Measurements from ENCODE around the gene KRT40.

The KRT40 gene

DNA sequence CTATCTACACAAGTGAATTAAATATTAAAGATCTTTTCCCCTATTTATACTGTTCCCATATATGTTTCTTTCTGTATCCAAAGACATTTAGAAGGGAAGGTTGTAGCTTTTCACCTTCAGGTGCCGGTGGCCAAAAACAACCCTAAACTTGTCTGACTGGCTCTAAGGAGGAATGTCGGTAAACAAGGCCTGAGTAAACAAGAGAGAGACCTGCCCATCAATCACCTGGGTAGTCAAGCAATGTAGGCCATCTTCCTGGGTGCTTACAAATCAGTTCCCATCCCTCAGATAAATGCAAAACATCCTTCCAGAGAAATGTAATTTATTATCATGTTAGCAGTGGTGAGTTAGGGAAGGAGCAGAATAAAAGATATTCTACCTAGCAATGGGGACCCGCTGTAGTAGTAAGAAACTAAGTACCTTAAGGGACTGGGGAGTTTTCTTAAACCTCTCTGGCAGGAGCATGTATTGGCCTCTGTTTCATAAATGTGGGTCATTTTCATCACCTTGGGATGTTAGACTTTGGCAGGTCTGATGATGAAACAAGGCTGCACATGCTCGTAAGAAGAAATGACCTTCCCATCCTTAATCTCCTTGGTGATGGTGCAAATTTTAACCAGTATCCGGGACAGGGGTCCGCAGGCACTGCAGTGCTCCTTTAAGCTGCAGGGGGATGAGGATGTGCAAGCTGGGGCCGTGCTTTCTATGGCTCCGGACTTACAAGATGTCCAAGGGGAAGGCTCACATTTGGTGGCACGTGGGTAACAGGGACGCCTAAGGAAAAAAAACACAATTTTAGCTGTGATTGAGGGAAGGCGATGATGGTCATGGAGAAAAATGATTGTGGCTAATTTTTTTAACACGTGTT, 25.8 kb downstream of the KRT40 start:
- no peak for DNase-seq (ENCODE audit: low read depth, low spot score)
- no peak overlapping the region for H3K4me3 ChIP-seq (ENCODE audit: low read length)

DNA sequence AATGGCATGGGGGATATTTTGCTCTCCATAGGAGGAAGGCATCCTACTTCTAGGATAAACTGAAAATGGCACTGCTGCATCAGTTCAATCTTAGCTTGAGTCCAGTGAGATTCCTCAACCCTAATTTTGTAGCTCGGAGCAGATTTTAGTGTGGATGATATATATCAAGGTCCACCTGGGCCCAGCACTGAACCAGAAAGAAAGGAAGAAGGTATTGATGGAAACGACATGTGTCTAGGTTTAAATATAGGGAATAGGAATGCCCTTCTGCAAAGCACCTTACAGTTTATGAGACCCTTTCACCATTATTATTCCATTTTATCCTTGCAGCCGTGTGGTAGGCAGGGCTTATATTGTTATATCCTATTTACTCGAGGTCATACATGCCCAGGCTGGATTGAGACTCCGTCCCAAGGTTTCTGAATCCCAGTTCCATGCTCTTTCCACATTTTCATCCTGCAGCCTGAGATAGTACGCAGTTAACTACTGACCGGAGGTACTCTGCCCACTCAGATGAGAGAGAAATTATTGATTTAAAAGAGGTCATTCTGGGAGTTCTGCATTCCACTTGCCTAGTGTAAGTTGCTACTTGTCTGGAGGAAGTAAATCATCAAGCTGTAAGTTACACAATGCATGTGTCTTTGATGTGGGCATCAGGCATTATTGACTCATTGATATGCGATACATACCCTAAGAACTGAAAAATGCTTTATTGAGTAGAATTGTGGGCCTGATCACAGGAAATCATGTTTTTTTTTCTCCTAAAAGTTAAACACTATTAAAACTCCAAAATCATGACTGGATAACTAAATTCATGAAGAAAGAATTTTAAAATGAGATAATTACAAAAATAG, 27.5 kb downstream of the KRT40 start:
- no peak overlapping the region for H3K4me3 ChIP-seq (ENCODE audit: low read length)
- DNase-seq (ENCODE audit: low read depth, low spot score) = no peak

DNA sequence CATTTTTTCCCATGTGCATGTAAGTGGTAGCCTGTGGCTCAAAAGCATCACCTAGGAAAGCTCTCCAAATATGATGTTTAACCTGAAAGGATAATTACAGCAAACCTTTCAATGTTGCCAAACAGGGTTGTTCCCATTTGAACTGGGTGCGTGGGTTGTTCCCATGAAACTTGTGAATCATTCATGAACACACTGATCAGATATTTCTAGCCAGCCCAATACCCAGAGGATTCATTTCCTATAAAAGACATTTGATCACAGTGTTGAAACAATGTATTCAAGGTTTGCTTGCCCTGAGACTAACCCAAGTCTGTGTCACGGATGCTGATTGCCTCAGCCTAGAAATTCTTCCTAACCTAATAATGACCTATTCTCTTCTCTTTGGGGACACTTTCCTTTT, 30.2 kb downstream of the KRT40 start:
- DNase-seq (ENCODE audit: low read depth, low spot score) = no peak
- H3K4me3 ChIP-seq (ENCODE audit: low read length) = no peak overlapping the region

GRCh38 chr17:40952661-40953060, 31.5 kb downstream of the KRT40 start:
- no peak overlapping the region for H3K4me3 ChIP-seq (ENCODE audit: low read length)
- DNase-seq (ENCODE audit: low read depth, low spot score) = no peak

DNA sequence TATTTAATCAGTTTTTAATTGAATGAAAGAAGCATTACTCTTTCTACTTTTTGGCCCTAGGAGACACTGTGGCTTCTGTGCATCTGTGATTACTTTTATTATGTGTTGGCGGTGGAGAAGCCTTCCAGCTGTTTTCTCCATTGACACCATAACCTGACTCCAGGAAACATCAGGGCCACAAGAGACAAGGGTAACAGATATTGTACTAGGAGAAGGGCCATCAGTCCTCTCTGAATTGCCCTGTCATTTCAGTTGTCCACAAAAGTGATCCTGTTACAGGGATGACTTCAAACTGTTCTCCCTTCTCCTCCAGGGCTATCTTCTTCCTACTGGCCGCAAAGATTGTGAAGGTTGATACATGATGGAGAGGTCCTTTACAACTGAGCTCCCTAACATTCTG, 32.0 kb downstream of the KRT40 start:
- H3K4me3 ChIP-seq (ENCODE audit: low read length) = no peak overlapping the region
- DNase-seq (ENCODE audit: low read depth, low spot score) = no peak

DNA sequence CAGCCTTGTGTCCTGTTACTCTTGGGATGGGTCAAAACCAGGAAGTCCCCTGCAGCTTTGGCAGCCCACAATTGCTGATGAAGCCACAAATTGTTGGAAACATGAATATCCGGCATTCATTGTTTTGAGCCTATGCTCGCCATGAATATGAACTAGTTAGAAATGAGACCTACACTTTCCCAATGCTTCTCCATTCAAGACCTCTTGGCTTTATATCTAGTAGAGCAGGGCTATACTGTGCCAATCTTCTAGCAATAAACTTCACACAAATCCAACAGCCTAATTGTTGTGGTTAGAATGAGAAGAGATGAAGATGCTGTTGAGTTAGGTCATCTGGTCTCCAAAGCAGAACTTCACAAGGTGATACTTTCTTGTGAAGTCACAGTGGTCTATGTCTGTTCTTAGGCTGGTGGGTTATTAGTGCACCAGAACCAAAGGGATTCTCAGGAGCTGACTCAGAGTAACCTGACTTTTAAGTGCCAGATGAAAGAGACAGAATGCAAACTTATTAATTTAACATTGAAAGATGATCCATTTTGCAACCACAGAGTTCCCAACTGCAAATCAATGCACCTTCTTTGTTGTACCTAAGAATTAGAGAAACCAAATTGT, 33.0 kb downstream of the KRT40 start:
- H3K4me3 ChIP-seq (ENCODE audit: low read length) = no peak overlapping the region
- DNase-seq (ENCODE audit: low read depth, low spot score) = no peak

GRCh38 chr17:40950176-40950575, 34.0 kb downstream of the KRT40 start:
- no peak for DNase-seq (ENCODE audit: low read depth, low spot score)
- H3K4me3 ChIP-seq (ENCODE audit: low read length) = no peak overlapping the region

- H3K4me3 ChIP-seq (ENCODE audit: low read length) = no peak overlapping the region
- DNase-seq (ENCODE audit: low read depth, low spot score) = no peak
These were observed 34.7 kb downstream of the KRT40 start for GRCh38 chr17:40949418-40949817.

DNA sequence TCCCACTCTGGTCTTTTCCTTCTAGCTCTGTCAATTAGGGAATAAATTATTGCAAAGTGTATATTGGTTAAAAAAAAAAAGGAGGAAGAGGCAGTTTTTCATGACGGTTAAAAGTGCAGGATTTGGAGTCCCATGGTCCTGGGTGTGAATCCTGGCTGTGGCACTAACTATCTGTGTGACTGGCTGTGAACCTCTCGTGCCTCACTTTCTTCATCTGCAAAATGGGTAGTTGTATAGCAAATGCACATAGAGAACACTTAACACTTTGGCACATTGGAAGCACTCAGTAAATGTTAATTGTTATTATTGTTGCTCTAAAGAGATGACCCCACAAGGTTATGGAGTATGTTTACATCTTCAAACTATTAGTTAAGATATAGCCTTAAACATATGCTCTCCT, 36.2 kb downstream of the KRT40 start:
- no peak for DNase-seq (ENCODE audit: low read depth, low spot score)
- no peak overlapping the region for H3K4me3 ChIP-seq (ENCODE audit: low read length)

- no peak for DNase-seq (ENCODE audit: low read depth, low spot score)
- no peak overlapping the region for H3K4me3 ChIP-seq (ENCODE audit: low read length)
These were observed 38.7 kb downstream of the KRT40 start for GRCh38 chr17:40945414-40945813.

DNA sequence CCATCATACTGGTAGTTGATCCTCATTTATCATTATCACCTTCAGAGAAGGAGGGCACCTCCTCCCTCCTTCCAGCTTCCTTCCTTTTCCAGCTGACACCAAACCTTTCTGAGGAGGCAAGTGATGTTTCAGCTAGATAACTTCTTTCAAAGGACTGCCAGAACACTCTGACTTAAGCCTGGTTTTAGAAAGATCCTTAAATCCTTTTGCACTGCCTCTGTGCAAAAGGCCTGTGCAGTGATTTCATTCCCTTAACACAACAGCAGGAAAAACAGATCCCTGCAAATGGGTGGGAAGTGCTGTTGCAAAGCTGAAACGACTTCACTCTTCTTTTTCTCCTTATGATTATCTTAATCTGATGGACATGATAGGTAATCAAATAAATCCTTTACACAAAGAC, 39.6 kb downstream of the KRT40 start:
- no peak for DNase-seq (ENCODE audit: low read depth, low spot score)

GRCh38 chr17:40942553-40942952, 41.6 kb downstream of the KRT40 start:
- DNase-seq (ENCODE audit: low read depth, low spot score) = no peak
- no peak overlapping the region for H3K4me3 ChIP-seq (ENCODE audit: low read length)

More for the DNA sequence above, 39.6 kb downstream of the KRT40 start:
- H3K4me3 ChIP-seq (ENCODE audit: low read length) = no peak overlapping the region

DNA sequence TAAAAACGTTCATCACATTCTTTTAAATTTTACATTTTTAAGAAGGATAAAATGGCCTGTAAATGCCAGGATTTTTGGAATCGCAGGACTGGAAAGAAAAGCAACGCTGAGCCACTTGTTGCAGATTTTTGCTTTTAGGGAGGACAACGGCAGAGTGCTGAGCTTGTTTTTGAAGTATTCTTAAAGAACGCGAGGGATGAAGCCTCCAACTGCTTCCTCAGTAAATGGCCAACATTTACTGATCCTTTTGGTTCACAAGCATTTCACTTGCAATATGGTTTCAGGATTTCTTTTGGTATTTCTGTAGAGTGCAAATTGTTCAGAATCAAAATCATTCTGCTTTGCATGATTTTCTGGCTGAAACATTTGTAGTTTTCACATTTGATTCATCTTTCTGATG, 43.9 kb downstream of the KRT40 start:
- no peak for DNase-seq (ENCODE audit: low read depth, low spot score)
- H3K4me3 ChIP-seq (ENCODE audit: low read length) = no peak overlapping the region

DNA sequence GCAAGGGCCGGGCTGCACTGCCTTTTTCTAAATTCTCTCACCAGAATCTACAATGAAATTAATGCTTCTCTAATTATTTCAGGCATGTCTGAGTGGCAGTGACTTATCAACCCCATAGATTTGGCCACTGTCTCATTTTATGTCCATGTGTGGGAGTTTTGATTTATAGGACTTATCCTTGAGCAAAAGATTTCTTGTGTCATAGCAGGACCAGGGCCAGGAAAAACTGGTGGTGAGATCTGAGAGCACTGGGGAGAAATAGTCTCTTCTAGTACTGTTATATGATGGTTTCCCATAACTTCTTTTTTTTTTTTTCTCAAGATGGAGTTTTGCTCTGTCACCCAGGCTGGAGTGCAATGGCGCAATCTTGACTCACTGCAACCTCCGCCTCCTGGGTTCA, 45.1 kb downstream of the KRT40 start:
- DNase-seq (ENCODE audit: low read depth, low spot score) = no peak
- no peak overlapping the region for H3K4me3 ChIP-seq (ENCODE audit: low read length)

- no peak for DNase-seq (ENCODE audit: low read depth, low spot score)
- no peak within 1 kb of the TSS for H3K4me3 ChIP-seq (ENCODE audit: low read length)
These were observed 46.7 kb downstream of the KRT40 start, which contains the start of gene KRT23 for GRCh38 chr17:40937384-40937819. Gene KRT23, minus strand, starts transcription at chr17:40937646. Its CDS starts 1,043 bp downstream, at chr17:40936603.

DNA sequence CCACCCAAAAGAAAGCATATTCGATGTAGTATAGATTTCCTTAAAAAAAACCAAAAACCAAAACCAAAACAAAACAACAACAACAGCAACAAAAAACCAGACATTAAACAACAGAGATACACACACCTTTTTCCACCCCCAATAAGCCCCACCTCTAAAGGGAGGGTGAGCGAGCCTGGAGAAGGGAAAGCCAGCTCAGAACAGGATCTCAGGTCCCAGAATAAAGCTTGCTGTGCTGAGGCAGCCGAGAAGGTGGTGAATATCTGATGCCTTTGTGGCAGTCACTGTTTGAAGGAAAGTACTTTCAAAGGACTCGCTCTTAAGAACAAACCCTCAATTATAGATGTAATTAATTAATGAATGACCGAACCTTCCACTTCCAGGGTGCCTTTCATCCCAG, 47.1 kb downstream of the KRT40 start:
- no peak for DNase-seq (ENCODE audit: low read depth, low spot score)
- H3K4me3 ChIP-seq (ENCODE audit: low read length) = no peak overlapping the region

GRCh38 chr17:40936437-40936971, 47.6 kb downstream of the KRT40 start:
- DNase-seq (ENCODE audit: low read depth, low spot score) = no peak

GRCh38 chr17:40935624-40936023, 48.5 kb downstream of the KRT40 start:
- no peak overlapping the region for H3K4me3 ChIP-seq (ENCODE audit: low read length)
- no peak for DNase-seq (ENCODE audit: low read depth, low spot score)

More at GRCh38 chr17:40936437-40936971, 47.6 kb downstream of the KRT40 start:
- H3K4me3 ChIP-seq (ENCODE audit: low read length) = no peak overlapping the region

DNA sequence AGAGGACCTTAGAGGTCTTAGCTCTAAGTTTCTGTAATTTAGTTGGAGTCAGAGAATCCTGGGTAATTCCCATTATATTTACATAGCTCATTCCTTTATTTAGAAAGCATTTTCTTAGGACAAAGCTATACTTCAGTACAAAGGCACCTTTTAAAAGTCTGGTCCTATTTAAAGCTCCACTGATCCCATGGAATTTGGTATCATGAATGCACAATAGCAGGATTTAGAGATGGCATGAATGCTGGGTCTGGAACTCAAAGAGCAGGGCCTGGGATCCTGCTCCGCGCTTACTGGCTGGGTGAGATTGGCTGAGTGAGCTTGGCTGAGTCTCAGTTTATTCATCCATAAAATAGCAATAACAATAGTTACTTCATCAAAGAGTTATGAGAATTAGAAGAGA, 51.5 kb downstream of the KRT40 start:
- H3K4me3 ChIP-seq (ENCODE audit: low read length) = no peak overlapping the region
- no peak for DNase-seq (ENCODE audit: low read depth, low spot score)

Measured in Jurkat, Clone E6-1 (cell line).